Spleen (tissue), 11 donors: ENCODE results near the gene CUBN. TPM values are rescaled to one million over a fixed set of nuclear protein-coding genes. Genes with fewer than 3 reads are reported as not detected.

Experiments
- DNase-seq: peaks from one replicate; pipeline ENCODE4 v3.0.0-alpha.2; 2020
- H3K27ac ChIP-seq, 8 donors: fragments of 200-600 bp; sonication (generic) in 7 of 8; 1 replicate in 4 of 8; 2 replicates in 4 of 8; pipeline versions ENCODE4 v1.5.0 to v1.8.0; 2016 to 2021; ENCODE audit warnings: inconsistent platforms in 4 of 8, mild to moderate bottlenecking in 4 of 8, moderate library complexity in 1 of 8
- H3K27me3 ChIP-seq, 7 donors: fragments of 200-600 bp; sonication (generic) in 6 of 7; replicated peaks in 1 of 7; 1 replicate in 4 of 7; 2 replicates in 3 of 7; pipeline versions ENCODE4 v1.5.0 to v1.8.0; 2016 to 2021; ENCODE audit warnings: inconsistent platforms in 3 of 7, mild to moderate bottlenecking in 1 of 7
- H3K36me3 ChIP-seq, 6 donors: fragments of 200-600 bp; sonication (generic) in 5 of 6; 1 replicate in 4 of 6; 2 replicates in 2 of 6; pipeline versions ENCODE4 v1.5.0 to v1.8.0; 2016 to 2021; ENCODE audit warnings: inconsistent platforms in 2 of 6
- H3K4me1 ChIP-seq, 6 donors: fragments of 200-600 bp; sonication (generic) in 5 of 6; 1 replicate in 3 of 6; 2 replicates in 3 of 6; pipeline versions ENCODE4 v1.5.0 to v1.8.0; 2016 to 2021; ENCODE audit warnings: inconsistent platforms in 3 of 6
- H3K4me3 ChIP-seq, 8 donors: fragments of 200-600 bp; sonication (generic) in 7 of 8; 1 replicate in 4 of 8; 2 replicates in 4 of 8; pipeline versions ENCODE4 v1.5.0 to v1.8.0; 2016 to 2021; ENCODE audit warnings: inconsistent platforms in 4 of 8, mild to moderate bottlenecking in 4 of 8, moderate library complexity in 2 of 8
- H3K9me3 ChIP-seq, 8 donors: fragments of 200-600 bp; sonication (generic) in 7 of 8; 1 replicate in 4 of 8; 2 replicates in 4 of 8; pipeline versions ENCODE4 v1.5.0 to v1.8.0; 2016 to 2021; ENCODE audit warnings: inconsistent platforms in 4 of 8
- POLR2A ChIP-seq, 3 donors: fragments of 450-650 bp; IDR thresholded peaks; one replicate each; pipeline ENCODE4 v1.5.1; 2017; ENCODE audit warnings: antibody characterized with exemption in 3 of 3, mild to moderate bottlenecking in 1 of 3
- POLR2AphosphoS5 ChIP-seq, 3 donors: sonication (generic); formaldehyde crosslinking; IDR thresholded peaks; one replicate each; pipeline ENCODE4 v1.5.1; 2017; ENCODE audit warnings: antibody characterized with exemption in 3 of 3
- WGBS, 5 donors: extraction: QIAGEN DNeasy Blood & Tissue Kit in 3 of 5; methylation state at CpG; one replicate each; pipeline versions ENCODE4 v1.1.5 to v1.1.7; 2013 to 2018; 5-methylcytosine and 5-hydroxymethylcytosine counted together
- intact Hi-C: fragments of 100-400 bp; cut with DNase I; formaldehyde crosslinking; loops from one replicate; pipeline ENCODE4 v1.15.0; 2023; ENCODE audit warnings: low total_unique reads
- polyA plus RNA-seq, 3 donors: library from polyadenylated mRNA; stranded (reverse); fragments of 200-250 nt; gene quantifications; one replicate each; pipeline ENCODE4 v1.2.1, GENCODE V29; 2013
- total RNA-seq, 7 donors: library from RNA; depleted of rRNA in 3 of 7; stranded (reverse); fragments of >200 nt in 3 of 7; fragmentation: NEBNext Ultra II Directional in 4 of 7; extraction: Animal tissue kit (Norgen Biotek cat#: 25700) in 4 of 7; gene quantifications; one replicate each; pipeline versions ENCODE4 v1.1.0 to v1.2.1, GENCODE V29; 2016 to 2021
- TF ChIP-seq, protein P1 (sequence below), 11 experiments: fragments of 200-600 bp in 7 of 11; fragments of 450-650 bp in 4 of 11; sonication (generic) in 4 of 11; IDR thresholded peaks in 8 of 11; conservative IDR thresholded peaks in 3 of 11; 1 replicate in 7 of 11; 2 replicates in 4 of 11; pipeline versions ENCODE4 v1.4.0 to v1.8.0; 2016 to 2021; ENCODE audit warnings: antibody characterized with exemption in 11 of 11, inconsistent platforms in 4 of 11, mild to moderate bottlenecking in 1 of 11
- donor health status: healthy with polysubstance abuse.
- donor health status: DM: no; HTN: no; CAD: no; lungs with moderate emphysema.
- donor health status: DM: no; HTN: no; CAD: no.
- donor health status: Bipolar disorder and iron deficiency.
- donor health status: healthy.
- donor health status: DM: no; HTN: no; CAD: no.
- donor health status: DM: yes; HTN: yes; CAD: no.

The CUBN gene
- total and polyA plus RNA-seq, 10 donors, result 0.24 to 12.1 (median 5.4) TPM

- Histone ChIP-seq H3K27me3 (no peaks in the 10 kb centered on the region), H3K27ac (no peak overlapping the region), H3K36me3 (no peaks in the 10 kb centered on the region), H3K4me3 (no peak overlapping the region), H3K4me1 (no peaks in the 10 kb centered on the region), H3K9me3 (peaks cover 0 to 4% (median 0%) of the 10 kb centered on the region in 8 donors)
- 73 to 89% (median 79%) methylated on average over 6 of the region's 6 CpGs for WGBS, 5 donors
- TF ChIP-seq, protein P1, sequence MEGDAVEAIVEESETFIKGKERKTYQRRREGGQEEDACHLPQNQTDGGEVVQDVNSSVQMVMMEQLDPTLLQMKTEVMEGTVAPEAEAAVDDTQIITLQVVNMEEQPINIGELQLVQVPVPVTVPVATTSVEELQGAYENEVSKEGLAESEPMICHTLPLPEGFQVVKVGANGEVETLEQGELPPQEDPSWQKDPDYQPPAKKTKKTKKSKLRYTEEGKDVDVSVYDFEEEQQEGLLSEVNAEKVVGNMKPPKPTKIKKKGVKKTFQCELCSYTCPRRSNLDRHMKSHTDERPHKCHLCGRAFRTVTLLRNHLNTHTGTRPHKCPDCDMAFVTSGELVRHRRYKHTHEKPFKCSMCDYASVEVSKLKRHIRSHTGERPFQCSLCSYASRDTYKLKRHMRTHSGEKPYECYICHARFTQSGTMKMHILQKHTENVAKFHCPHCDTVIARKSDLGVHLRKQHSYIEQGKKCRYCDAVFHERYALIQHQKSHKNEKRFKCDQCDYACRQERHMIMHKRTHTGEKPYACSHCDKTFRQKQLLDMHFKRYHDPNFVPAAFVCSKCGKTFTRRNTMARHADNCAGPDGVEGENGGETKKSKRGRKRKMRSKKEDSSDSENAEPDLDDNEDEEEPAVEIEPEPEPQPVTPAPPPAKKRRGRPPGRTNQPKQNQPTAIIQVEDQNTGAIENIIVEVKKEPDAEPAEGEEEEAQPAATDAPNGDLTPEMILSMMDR (IDR thresholded peaks at IDR 0.05 in 8 of 11, conservative IDR thresholded peaks at IDR 0.05 in 3 of 11), result no peak
- no peak for TF ChIP-seq POLR2A (IDR thresholded peaks at IDR 0.05)
- no peak for TF ChIP-seq POLR2AphosphoS5 (IDR thresholded peaks at IDR 0.05)
- DNase-seq, result no peak
- intact Hi-C loops, result no loop called here
Measured at GRCh38 chr10:17056781-17057428, 72.7 kb downstream of the CUBN start.

DNA sequence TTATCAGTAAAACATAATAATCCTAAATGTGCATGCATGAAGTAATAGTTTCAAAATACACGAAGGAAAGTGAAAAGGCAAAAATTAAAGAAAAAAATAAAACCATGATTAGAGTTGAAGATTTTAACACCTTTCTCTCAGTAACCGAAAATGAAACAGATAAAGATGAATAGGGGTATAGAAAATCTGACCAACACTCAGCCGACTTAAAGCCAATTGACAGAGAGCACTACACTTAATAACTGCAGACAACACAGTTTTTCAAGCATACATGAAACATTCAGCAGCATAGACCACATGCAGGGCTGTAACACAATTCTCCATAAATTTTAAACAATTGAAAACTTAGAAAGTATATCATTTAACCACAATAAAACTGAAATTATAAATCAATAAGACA is 76.1 kb downstream of the CUBN start:
- TF ChIP-seq POLR2A (IDR thresholded peaks at IDR 0.05) (no peak), POLR2AphosphoS5 (IDR thresholded peaks at IDR 0.05) (no peak)
- TF ChIP-seq, protein P1 (IDR thresholded peaks at IDR 0.05 in 8 of 11, conservative IDR thresholded peaks at IDR 0.05 in 3 of 11), result no peak
- WGBS, 5 donors, result 83 to 89% (median 86%) methylated on average over 3 of the region's 3 CpGs
- Histone ChIP-seq H3K27ac (no peak overlapping the region), H3K4me1 (peaks cover 0 to 4% (median 0%) of the 10 kb centered on the region in 6 donors), H3K27me3 (no peaks in the 10 kb centered on the region), H3K9me3 (peaks cover 0 to 9% (median 0%) of the 10 kb centered on the region in 8 donors), H3K36me3 (no peaks in the 10 kb centered on the region), H3K4me3 (no peak overlapping the region)
- intact Hi-C loops, result no loop called here
- DNase-seq, result no peak

- DNase-seq, result no peak
- Histone ChIP-seq H3K27me3 (no peaks in the 10 kb centered on the region), H3K27ac (no peak overlapping the region), H3K4me3 (no peak overlapping the region), H3K9me3 (peaks cover 0 to 9% (median 0%) of the 10 kb centered on the region in 8 donors), H3K36me3 (no peaks in the 10 kb centered on the region), H3K4me1 (peaks cover 0 to 4% (median 0%) of the 10 kb centered on the region in 6 donors)
- intact Hi-C loops, result no loop called here
- TF ChIP-seq POLR2AphosphoS5 (IDR thresholded peaks at IDR 0.05), result no peak
- TF ChIP-seq POLR2A (IDR thresholded peaks at IDR 0.05), result no peak
- TF ChIP-seq, protein P1 (IDR thresholded peaks at IDR 0.05 in 8 of 11, conservative IDR thresholded peaks at IDR 0.05 in 3 of 11), result no peak
Measured at GRCh38 chr10:17053061-17053460, 76.5 kb downstream of the CUBN start.

DNA sequence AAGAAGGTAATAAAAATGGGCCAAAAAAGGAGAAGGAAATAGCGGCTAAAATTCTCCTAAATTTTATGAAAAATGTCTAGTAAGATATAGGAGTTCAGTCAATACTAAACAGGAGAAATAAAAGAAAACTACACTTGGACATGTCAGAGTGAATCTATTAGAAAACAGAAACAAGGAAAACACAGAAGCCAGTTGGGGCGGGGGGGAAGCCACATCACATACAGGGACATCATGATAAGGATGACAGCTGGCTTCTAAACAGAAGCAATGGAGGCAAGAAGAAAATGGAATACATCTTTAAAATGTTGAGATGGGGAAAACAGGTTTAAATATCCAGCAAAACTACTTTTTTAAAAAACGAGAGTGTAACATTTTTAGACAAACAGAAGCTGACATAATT is 77.8 kb downstream of the CUBN start:
- Histone ChIP-seq H3K9me3 (peaks cover 0 to 9% (median 0%) of the 10 kb centered on the region in 8 donors), H3K27ac (no peak overlapping the region), H3K4me3 (no peak overlapping the region), H3K27me3 (no peaks in the 10 kb centered on the region), H3K4me1 (peaks cover 0 to 4% (median 0%) of the 10 kb centered on the region in 6 donors), H3K36me3 (no peaks in the 10 kb centered on the region)
- 87 to 99% (median 94%) methylated on average over 3 of the region's 3 CpGs for whole genome bisulfite sequencing, 5 donors
- TF ChIP-seq, protein P1 (IDR thresholded peaks at IDR 0.05 in 8 of 11, conservative IDR thresholded peaks at IDR 0.05 in 3 of 11), result no peak
- TF ChIP-seq POLR2A (IDR thresholded peaks at IDR 0.05) (no peak), POLR2AphosphoS5 (IDR thresholded peaks at IDR 0.05) (no peak)
- intact Hi-C loops, result no loop called here
- DNase-seq, result no peak
